Vagina (tissue), 2 donors: ENCODE results near the gene MT1M.
"Not testable (repeated sequence)": the region's sequence is repeated elsewhere in the genome, so short reads cannot be mapped to it uniquely, and the experiment has no call there.

Source experiments
- CTCF ChIP-seq, 3 experiments: fragments of 450-650 bp in 2 of 3; fragments of 200-600 bp in 1 of 3; sonication (generic) in 1 of 3; IDR thresholded peaks; one replicate each; pipeline ENCODE4 v1.5.1; 2017 to 2019; ENCODE audit warnings: antibody characterized with exemption in 3 of 3, mild to moderate bottlenecking in 2 of 3, moderate library complexity in 2 of 3
- POLR2A ChIP-seq, 2 donors: fragments of 450-650 bp; IDR thresholded peaks; one replicate each; pipeline ENCODE4 v1.6.1; 2017; ENCODE audit warnings: antibody characterized with exemption in 2 of 2, mild to moderate bottlenecking in 2 of 2, moderate library complexity in 2 of 2
- POLR2AphosphoS5 ChIP-seq, 2 donors: sonication (generic); formaldehyde crosslinking; IDR thresholded peaks; one replicate each; pipeline ENCODE4 v1.9.0; 2017; ENCODE audit warnings: antibody characterized with exemption in 2 of 2, mild to moderate bottlenecking in 2 of 2, low read depth in 1 of 2; ENCODE audit not compliant: insufficient read depth in 1 of 2

- not testable (repeated sequence) for TF ChIP-seq POLR2A (IDR thresholded peaks at IDR 0.05); CTCF (IDR thresholded peaks at IDR 0.05); POLR2AphosphoS5 (IDR thresholded peaks at IDR 0.05; ENCODE audit: insufficient read depth in 1 of 2, low read depth in 1 of 2)
These were observed 49.5 kb upstream of the MT1M start for GRCh38 chr16:56582911-56583310.
